ENCODE data around the gene EML6.

- TF ChIP-seq GATA3 (IDR thresholded peaks at IDR 0.05; ENCODE audit: low read depth, low read length) = no peak
- no peak for TF ChIP-seq GATA2 (IDR thresholded peaks at IDR 0.05; ENCODE audit: low read depth, low read length)
Measured at GRCh38 chr2:54681416-54681815, 42.0 kb upstream of the EML6 start.

All from SH-SY5Y (cell line).